T-helper 2 cell treated with Interferon-gamma antibody and Interleukin-4, amounts not matched to agents 5 μg/mL and 100 μg/mL, for 36 hours (primary cell): ENCODE data around the gene TSPAN19.
"Not testable (repeated sequence)": the region's sequence is repeated elsewhere in the genome, so short reads cannot be mapped to it uniquely, and the experiment has no call there.

Experiments used
- DNase-seq: peaks from one replicate; pipeline ENCODE4 v3.0.0; 2021; ENCODE audit warnings: low spot score
- H3K27ac Mint-ChIP-seq: one replicate; pipeline ENCODE4 v1.8.0; 2021; ENCODE audit warnings: mild to moderate bottlenecking, mixed read lengths
- H3K27me3 Mint-ChIP-seq: one replicate; pipeline ENCODE4 v1.8.0; 2021; ENCODE audit warnings: low read depth, mixed read lengths
- H3K36me3 Mint-ChIP-seq: one replicate; pipeline ENCODE4 v1.8.0; 2021; ENCODE audit warnings: low read depth, mixed read lengths
- H3K4me1 Mint-ChIP-seq: one replicate; pipeline ENCODE4 v1.8.0; 2021; ENCODE audit warnings: low read depth, mixed read lengths
- H3K4me3 Mint-ChIP-seq: one replicate; pipeline ENCODE4 v1.8.0; 2022; ENCODE audit warnings: mild to moderate bottlenecking, moderate library complexity, mixed read lengths
- H3K9me3 Mint-ChIP-seq: one replicate; pipeline ENCODE4 v1.8.0; 2021; ENCODE audit warnings: mixed read lengths

The TSPAN19 gene

GRCh38 chr12:85017618-85018017 lies 18.5 kb downstream of the TSPAN19 start:
- Mint-ChIP-seq H3K36me3 (no peaks in the 10 kb centered on the region), H3K4me1 (no peaks in the 10 kb centered on the region), H3K27me3 (no peaks in the 10 kb centered on the region), H3K4me3 (no peak overlapping the region), H3K9me3 (no peaks in the 10 kb centered on the region), H3K27ac (no peak overlapping the region)
- DNase-seq: no peak

GRCh38 chr12:85017133-85017532 lies 18.9 kb downstream of the TSPAN19 start:
- Mint-ChIP-seq H3K27ac (no peak overlapping the region), H3K4me1 (no peaks in the 10 kb centered on the region), H3K4me3 (no peak overlapping the region), H3K9me3 (no peaks in the 10 kb centered on the region), H3K36me3 (no peaks in the 10 kb centered on the region), H3K27me3 (no peaks in the 10 kb centered on the region)
- DNase-seq: no peak

- H3K27ac Mint-ChIP-seq: no peak overlapping the region
- no peak for DNase-seq
- no peak overlapping the region for H3K4me3 Mint-ChIP-seq
- H3K27me3 Mint-ChIP-seq: no peaks in the 10 kb centered on the region
- H3K4me1 Mint-ChIP-seq: no peaks in the 10 kb centered on the region
- H3K9me3 Mint-ChIP-seq: no peaks in the 10 kb centered on the region
- H3K36me3 Mint-ChIP-seq: no peaks in the 10 kb centered on the region
Measured at GRCh38 chr12:85016413-85016812, 19.7 kb downstream of the TSPAN19 start.

GRCh38 chr12:85007836-85008235 lies 28.2 kb downstream of the TSPAN19 start:
- H3K4me3 Mint-ChIP-seq: no peak overlapping the region
- no peak for DNase-seq
- no peak overlapping the region for H3K27ac Mint-ChIP-seq
- no peaks in the 10 kb centered on the region for H3K36me3 Mint-ChIP-seq
- H3K27me3 Mint-ChIP-seq: no peaks in the 10 kb centered on the region
- no peaks in the 10 kb centered on the region for H3K9me3 Mint-ChIP-seq
- H3K4me1 Mint-ChIP-seq: no peaks in the 10 kb centered on the region

DNA sequence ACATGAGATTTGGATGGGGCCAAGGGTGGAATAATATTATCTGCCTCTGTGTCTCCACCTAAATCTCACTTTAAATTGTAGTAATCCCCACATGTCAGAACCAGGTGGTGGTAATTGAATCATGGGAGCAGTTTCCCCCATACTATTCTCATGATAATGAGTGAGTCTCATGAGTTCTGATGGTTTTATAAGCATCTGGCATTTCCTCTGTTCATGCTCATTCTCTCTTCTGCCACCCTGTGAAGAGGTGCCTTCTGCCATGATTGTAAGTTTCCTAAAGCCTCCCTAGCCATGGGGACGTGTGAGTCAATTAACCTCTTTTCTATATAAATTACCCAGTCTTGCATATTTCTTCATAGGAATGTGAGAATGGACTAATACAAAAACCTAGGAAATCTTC lies 29.9 kb downstream of the TSPAN19 start:
- no peaks in the 10 kb centered on the region for H3K4me1 Mint-ChIP-seq

GRCh38 chr12:85005615-85006014 lies 30.5 kb downstream of the TSPAN19 start:
- H3K9me3 Mint-ChIP-seq: no peaks in the 10 kb centered on the region
- H3K27me3 Mint-ChIP-seq: no peaks in the 10 kb centered on the region
- no peak overlapping the region for H3K27ac Mint-ChIP-seq
- no peaks in the 10 kb centered on the region for H3K4me1 Mint-ChIP-seq
- H3K36me3 Mint-ChIP-seq: no peaks in the 10 kb centered on the region
- no peak overlapping the region for H3K4me3 Mint-ChIP-seq
- DNase-seq: no peak

More for the DNA sequence above, 29.9 kb downstream of the TSPAN19 start:
- Mint-ChIP-seq H3K4me3 (no peak overlapping the region), H3K36me3 (no peaks in the 10 kb centered on the region), H3K27me3 (no peaks in the 10 kb centered on the region), H3K9me3 (no peaks in the 10 kb centered on the region), H3K27ac (no peak overlapping the region)
- DNase-seq: no peak

DNA sequence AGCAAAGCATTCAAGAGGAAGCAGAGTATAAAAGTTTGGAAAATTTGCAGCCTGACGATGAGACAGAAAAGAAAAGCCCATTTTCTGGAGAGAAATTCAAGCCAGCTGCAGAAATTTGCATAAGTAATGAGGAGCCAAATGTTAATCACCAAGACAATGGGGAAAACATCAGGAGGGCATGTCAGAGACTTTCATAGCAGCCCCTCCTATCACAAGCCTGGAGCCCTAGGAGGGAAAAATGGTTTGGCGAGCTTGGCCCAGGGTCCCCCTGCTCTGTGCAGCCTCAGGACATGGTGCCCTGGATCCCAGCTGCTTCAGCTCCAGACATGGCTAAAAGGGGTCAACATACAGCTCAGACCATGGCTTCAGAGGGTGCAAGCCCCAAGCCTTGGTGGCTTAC lies 31.0 kb downstream of the TSPAN19 start:
- not testable (repeated sequence) for H3K27me3 Mint-ChIP-seq, H3K27ac Mint-ChIP-seq, H3K9me3 Mint-ChIP-seq, H3K36me3 Mint-ChIP-seq, H3K4me1 Mint-ChIP-seq, H3K4me3 Mint-ChIP-seq, DNase-seq

DNA sequence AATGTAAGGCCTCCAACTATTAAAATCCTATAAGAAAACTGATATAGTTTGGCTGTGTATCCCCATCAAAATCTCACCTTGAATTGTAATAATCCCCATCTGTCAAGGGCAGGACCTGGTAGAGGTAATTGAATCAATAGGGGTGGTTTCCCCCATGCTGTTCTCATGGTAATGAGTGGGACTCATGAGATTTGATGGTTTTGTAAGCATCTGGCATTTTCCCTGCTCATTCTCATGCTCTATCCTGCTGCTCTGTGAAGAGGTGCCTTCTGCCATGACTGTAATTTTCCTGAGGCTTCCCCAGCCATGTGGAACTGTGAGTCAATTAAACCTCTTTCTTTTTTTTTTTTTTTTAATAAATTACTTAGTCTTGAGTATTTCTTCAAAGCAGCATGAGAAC lies 31.9 kb downstream of the TSPAN19 start:
- no peaks in the 10 kb centered on the region for H3K9me3 Mint-ChIP-seq
- no peaks in the 10 kb centered on the region for H3K4me1 Mint-ChIP-seq
- H3K36me3 Mint-ChIP-seq: no peaks in the 10 kb centered on the region
- no peak overlapping the region for H3K27ac Mint-ChIP-seq
- H3K27me3 Mint-ChIP-seq: no peaks in the 10 kb centered on the region
- DNase-seq: no peak
- H3K4me3 Mint-ChIP-seq: no peak overlapping the region

GRCh38 chr12:85002778-85003296 lies 33.2 kb downstream of the TSPAN19 start:
- H3K27me3 Mint-ChIP-seq: no peaks in the 10 kb centered on the region
- H3K36me3 Mint-ChIP-seq: no peaks in the 10 kb centered on the region
- H3K4me1 Mint-ChIP-seq: no peaks in the 10 kb centered on the region
- DNase-seq: no peak
- H3K4me3 Mint-ChIP-seq: no peak overlapping the region
- no peaks in the 10 kb centered on the region for H3K9me3 Mint-ChIP-seq
- H3K27ac Mint-ChIP-seq: no peak overlapping the region

- DNase-seq: no peak
- Mint-ChIP-seq H3K36me3 (no peaks in the 10 kb centered on the region), H3K9me3 (no peaks in the 10 kb centered on the region), H3K27me3 (no peaks in the 10 kb centered on the region), H3K27ac (no peak overlapping the region), H3K4me3 (no peak overlapping the region), H3K4me1 (no peaks in the 10 kb centered on the region)
Measured at GRCh38 chr12:85000729-85001128, 35.3 kb downstream of the TSPAN19 start.

- Mint-ChIP-seq H3K27me3 (no peaks in the 10 kb centered on the region), H3K4me1 (no peaks in the 10 kb centered on the region), H3K27ac (no peak overlapping the region), H3K4me3 (no peak overlapping the region), H3K9me3 (no peaks in the 10 kb centered on the region), H3K36me3 (no peaks in the 10 kb centered on the region)
- no peak for DNase-seq
Measured at GRCh38 chr12:84998341-84998740, 37.7 kb downstream of the TSPAN19 start.

- Mint-ChIP-seq H3K9me3 (no peaks in the 10 kb centered on the region), H3K27ac (no peak overlapping the region), H3K27me3 (no peaks in the 10 kb centered on the region), H3K36me3 (no peaks in the 10 kb centered on the region), H3K4me1 (no peaks in the 10 kb centered on the region), H3K4me3 (no peak overlapping the region)
- no peak for DNase-seq
Measured at GRCh38 chr12:84996759-84997158, 39.3 kb downstream of the TSPAN19 start.

DNA sequence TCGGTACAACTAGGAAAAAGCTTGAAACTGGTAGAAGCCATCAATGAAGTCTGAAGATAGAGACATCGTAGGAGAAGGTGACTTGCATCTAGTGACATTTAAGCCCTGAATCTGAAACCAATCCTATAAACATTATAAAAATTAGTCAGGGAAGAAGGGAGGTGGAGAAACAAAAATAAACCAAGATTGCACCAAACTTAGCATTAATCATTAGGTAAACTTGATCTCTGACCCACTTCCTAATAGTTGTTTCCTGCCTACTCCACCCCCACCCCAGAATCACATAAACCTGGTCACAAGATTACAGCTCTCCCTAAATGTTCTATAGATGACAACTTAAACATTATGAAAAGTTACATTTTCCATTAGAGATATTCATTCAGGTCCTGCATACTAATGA lies 40.4 kb downstream of the TSPAN19 start:
- Mint-ChIP-seq H3K36me3 (no peaks in the 10 kb centered on the region), H3K27ac (no peak overlapping the region), H3K9me3 (no peaks in the 10 kb centered on the region), H3K27me3 (no peaks in the 10 kb centered on the region), H3K4me1 (no peaks in the 10 kb centered on the region), H3K4me3 (no peak overlapping the region)
- DNase-seq: no peak

GRCh38 chr12:84994426-84994825 lies 41.7 kb downstream of the TSPAN19 start:
- H3K36me3 Mint-ChIP-seq: no peaks in the 10 kb centered on the region
- no peak for DNase-seq
- no peak overlapping the region for H3K27ac Mint-ChIP-seq
- H3K9me3 Mint-ChIP-seq: no peaks in the 10 kb centered on the region
- H3K4me1 Mint-ChIP-seq: no peaks in the 10 kb centered on the region
- no peaks in the 10 kb centered on the region for H3K27me3 Mint-ChIP-seq
- H3K4me3 Mint-ChIP-seq: no peak overlapping the region

GRCh38 chr12:84986586-84986985 lies 49.5 kb downstream of the TSPAN19 start:
- Mint-ChIP-seq H3K36me3 (no peaks in the 10 kb centered on the region), H3K27me3 (no peaks in the 10 kb centered on the region), H3K4me1 (no peaks in the 10 kb centered on the region), H3K27ac (no peak overlapping the region), H3K4me3 (no peak overlapping the region), H3K9me3 (no peaks in the 10 kb centered on the region)
- DNase-seq: no peak
